H9 (cell line): ENCODE measurements around the gene ZNF385D. TPM values are rescaled to one million over a fixed set of nuclear protein-coding genes. Genes with fewer than 3 reads are reported as not detected.

ENCODE experiments used
- DNase-seq: peaks from one replicate; pipeline ENCODE4 v3.0.0-alpha.2; 2017
- H2AFZ ChIP-seq: one replicate; pipeline ENCODE4 v1.6.1; 2013; ENCODE audit warnings: mild to moderate bottlenecking, low read length, control low read depth, moderate library complexity
- H2AK5ac ChIP-seq: 2 replicates; pipeline ENCODE4 v1.6.1; 2013; ENCODE audit warnings: low read length, control low read depth, mixed read lengths; ENCODE audit not compliant: insufficient read length
- H2BK120ac ChIP-seq: one replicate; pipeline ENCODE4 v1.6.1; 2013; ENCODE audit warnings: low read depth, mild to moderate bottlenecking, low read length, control low read depth, inconsistent platforms; ENCODE audit not compliant: poor library complexity, severe bottlenecking
- H2BK12ac ChIP-seq: 2 replicates; pipeline ENCODE4 v1.6.1; 2013; ENCODE audit warnings: low read length, control low read depth, mixed read lengths, low read depth; ENCODE audit not compliant: insufficient read length
- H2BK15ac ChIP-seq: 2 replicates; pipeline ENCODE4 v1.6.1; 2013; ENCODE audit warnings: low read depth, low read length, control low read depth
- H2BK20ac ChIP-seq: one replicate; pipeline ENCODE4 v1.6.1; 2013; ENCODE audit warnings: low read depth, mild to moderate bottlenecking, low read length, control low read depth, inconsistent platforms; ENCODE audit not compliant: poor library complexity, severe bottlenecking
- H2BK5ac ChIP-seq: 2 replicates; pipeline ENCODE4 v1.6.1; 2013; ENCODE audit warnings: low read length, control low read depth, mixed read lengths; ENCODE audit not compliant: insufficient read length
- H3K14ac ChIP-seq: 2 replicates; pipeline ENCODE4 v1.6.1; 2013; ENCODE audit warnings: low read length, control low read depth; ENCODE audit not compliant: insufficient read depth
- H3K18ac ChIP-seq: 2 replicates; pipeline ENCODE4 v1.6.1; 2013; ENCODE audit warnings: low read depth, mild to moderate bottlenecking, mixed read lengths, low read length, control low read depth; ENCODE audit not compliant: insufficient read length
- H3K23ac ChIP-seq: 2 replicates; pipeline ENCODE4 v1.6.1; 2013; ENCODE audit warnings: low read length, control low read depth, mixed read lengths, low read depth; ENCODE audit not compliant: insufficient read length
- H3K23me2 ChIP-seq: 2 replicates; pipeline ENCODE4 v1.6.1; 2013; ENCODE audit warnings: low read depth, mild to moderate bottlenecking, mixed read lengths, low read length, control low read depth; ENCODE audit not compliant: insufficient read length, poor library complexity, severe bottlenecking
- H3K27ac ChIP-seq: 2 replicates; pipeline ENCODE4 v1.5.1; 2013; ENCODE audit warnings: low read length, control low read depth, mixed read lengths, low read depth; ENCODE audit not compliant: insufficient read length
- H3K27me3 ChIP-seq: 2 replicates; pipeline ENCODE4 v1.6.1; 2013; ENCODE audit warnings: low read length, control low read depth, inconsistent platforms; ENCODE audit not compliant: insufficient read depth
- H3K4ac ChIP-seq: 2 replicates; pipeline ENCODE4 v1.6.1; 2013; ENCODE audit warnings: low read depth, mild to moderate bottlenecking, control low read depth, inconsistent platforms, low read length, moderate library complexity
- H3K4me1 ChIP-seq: 2 replicates; pipeline ENCODE4 v1.6.1; 2013; ENCODE audit warnings: low read length, control low read depth, inconsistent platforms; ENCODE audit not compliant: insufficient read depth
- H3K4me2 ChIP-seq: 2 replicates; pipeline ENCODE4 v1.6.1; 2013; ENCODE audit warnings: low read length, control low read depth, mixed read lengths; ENCODE audit not compliant: insufficient read length, insufficient read depth
- H3K56ac ChIP-seq: 2 replicates; pipeline ENCODE4 v1.6.1; 2013; ENCODE audit warnings: low read depth, mild to moderate bottlenecking, mixed read lengths, low read length, control low read depth; ENCODE audit not compliant: insufficient read length
- H3K79me1 ChIP-seq: 2 replicates; pipeline ENCODE4 v1.6.1; 2013; ENCODE audit warnings: low read depth, mild to moderate bottlenecking, moderate library complexity, low read length, control low read depth, inconsistent platforms; ENCODE audit not compliant: insufficient read depth, poor library complexity, severe bottlenecking
- H3K79me2 ChIP-seq: 2 replicates; pipeline ENCODE4 v1.6.1; 2013; ENCODE audit warnings: low read length, control low read depth, inconsistent platforms; ENCODE audit not compliant: insufficient read depth
- H3K9ac ChIP-seq: 2 replicates; pipeline ENCODE4 v1.6.1; 2013; ENCODE audit warnings: low read length, control low read depth, mixed read lengths; ENCODE audit not compliant: insufficient read length; ENCODE audit errors: extremely low read depth
- H3K9me3 ChIP-seq: one replicate; pipeline ENCODE4 v1.6.1; 2013; ENCODE audit warnings: low read depth, low read length, inconsistent platforms; ENCODE audit not compliant: control insufficient read depth
- H3T11ph ChIP-seq: one replicate; pipeline ENCODE4 v1.6.1; 2013; ENCODE audit warnings: mild to moderate bottlenecking, low read length, control low read depth, inconsistent platforms
- H4K20me1 ChIP-seq: one replicate; pipeline ENCODE4 v1.6.1; 2013; ENCODE audit not compliant: control insufficient read depth, insufficient read length, insufficient read depth
- H4K5ac ChIP-seq: 2 replicates; pipeline ENCODE4 v1.6.1; 2013; ENCODE audit warnings: low read depth, mild to moderate bottlenecking, mixed read lengths, low read length, control low read depth; ENCODE audit not compliant: insufficient read length
- H4K8ac ChIP-seq: replicated peaks from 2 replicates; pipeline ENCODE4 v1.6.1; 2013; ENCODE audit warnings: low read length, control low read depth, mixed read lengths, low read depth; ENCODE audit not compliant: insufficient read length
- H4K91ac ChIP-seq: 2 replicates; pipeline ENCODE4 v1.6.1; 2013; ENCODE audit warnings: low read depth, mild to moderate bottlenecking, moderate library complexity, mixed read lengths, low read length, control low read depth; ENCODE audit not compliant: insufficient read length
- H3K27ac Mint-ChIP-seq, 3 experiments: 2 replicates in 2 of 3; 3 replicates in 1 of 3; pipeline ENCODE4 v1.8.0; 2020 to 2021; ENCODE audit warnings: mixed read lengths in 3 of 3, mild to moderate bottlenecking in 1 of 3, moderate library complexity in 1 of 3
- H3K27me3 Mint-ChIP-seq: 2 replicates; pipeline ENCODE4 v1.8.0; 2021; ENCODE audit warnings: low read depth, mild to moderate bottlenecking, moderate library complexity, mixed read lengths
- H3K36me3 Mint-ChIP-seq, 3 experiments: 2 replicates in 2 of 3; 3 replicates in 1 of 3; pipeline ENCODE4 v1.8.0; 2020 to 2021; ENCODE audit warnings: low read depth in 3 of 3, mixed read lengths in 3 of 3; ENCODE audit not compliant: insufficient read depth in 1 of 3
- H3K4me1 Mint-ChIP-seq, 2 experiments: 2 replicates each; pipeline ENCODE4 v1.8.0; 2020; ENCODE audit warnings: mixed read lengths in 2 of 2
- H3K4me3 Mint-ChIP-seq, 2 experiments: 2 replicates in 1 of 2; 3 replicates in 1 of 2; pipeline ENCODE4 v1.8.0; 2020 to 2021; ENCODE audit warnings: mild to moderate bottlenecking in 2 of 2, mixed read lengths in 2 of 2, moderate library complexity in 1 of 2
- H3K9me3 Mint-ChIP-seq, 2 experiments: 2 replicates in 1 of 2; 3 replicates in 1 of 2; pipeline ENCODE4 v1.8.0; 2020; ENCODE audit warnings: mild to moderate bottlenecking in 2 of 2, mixed read lengths in 2 of 2, moderate library complexity in 1 of 2
- WGBS: extraction: QIAGEN DNeasy Blood & Tissue Kit; methylation state at CpG from one replicate; pipeline ENCODE4 v1.1.7; 2013; ENCODE audit warnings: missing lambda C conversion rate, low lambda C conversion rate, mixed read lengths; ENCODE audit not compliant: insufficient read length; ENCODE audit errors: extremely low coverage; 5-methylcytosine and 5-hydroxymethylcytosine counted together
- total RNA-seq: library from RNA; stranded (reverse); gene quantifications from 2 replicates; pipeline ENCODE4 v1.2.1, GENCODE V29; 2021
- TF ChIP-seq, protein P1 (sequence below): fragments of 200-600 bp; sonication (generic); conservative IDR thresholded peaks from 3 replicates; pipeline ENCODE4 v1.8.0; 2021; ENCODE audit warnings: antibody characterized with exemption, mild to moderate bottlenecking

The ZNF385D gene
- total RNA-seq, 1 experiment from 2014 or later, result 1.5 TPM

DNA sequence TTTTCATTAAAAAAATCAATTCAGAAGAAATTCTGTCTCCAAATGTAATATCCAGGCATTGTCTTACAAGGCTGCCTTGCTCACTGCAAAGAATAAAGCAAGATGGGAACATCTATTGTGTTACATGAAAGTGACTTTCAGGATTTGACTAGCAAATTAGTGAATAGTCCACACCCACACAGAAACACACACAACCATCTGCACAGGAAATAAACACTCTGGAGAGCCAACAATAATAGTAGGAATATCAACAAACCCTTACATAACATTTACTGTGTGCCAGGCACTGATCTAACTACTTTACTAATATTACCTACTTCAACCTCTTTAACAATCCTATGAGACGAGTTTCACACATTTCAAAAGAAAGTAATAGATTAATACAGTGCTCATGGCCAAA lies 28.9 kb upstream of the ZNF385D start:
- no CpG with 5 or more reads among the region's 1 CpG for WGBS
- no peak overlapping the region for H3T11ph ChIP-seq
- no peaks in the 10 kb centered on the region for H3K79me1 ChIP-seq
- no peak overlapping the region for H2BK5ac ChIP-seq
- H3K4me1 ChIP-seq, result no peaks in the 10 kb centered on the region
- no peak overlapping the region for H3K4me3 Mint-ChIP-seq
- no peak overlapping the region for H2AFZ ChIP-seq
- no peaks in the 10 kb centered on the region for H3K27me3 Mint-ChIP-seq
- no peak overlapping the region for H3K23ac ChIP-seq
- H4K91ac ChIP-seq, result no peak overlapping the region
- H4K5ac ChIP-seq, result no peak overlapping the region
- H3K4ac ChIP-seq, result no peak overlapping the region
- H3K9me3 ChIP-seq, result no peaks in the 10 kb centered on the region
- no peak overlapping the region for H3K14ac ChIP-seq
- H3K36me3 Mint-ChIP-seq, result no peaks in the 10 kb centered on the region
- H4K8ac ChIP-seq, result no peak overlapping the region
- no peaks in the 10 kb centered on the region for H3K4me1 Mint-ChIP-seq
- no peak overlapping the region for H2BK20ac ChIP-seq
- H3K79me2 ChIP-seq, result no peaks in the 10 kb centered on the region
- no peaks in the 10 kb centered on the region for H3K27me3 ChIP-seq
- H3K23me2 ChIP-seq, result no peaks in the 10 kb centered on the region
- H4K20me1 ChIP-seq, result no peaks in the 10 kb centered on the region
- no peak overlapping the region for H3K9ac ChIP-seq
- DNase-seq, result no peak
- H3K27ac ChIP-seq, result no peak overlapping the region
- no peak overlapping the region for H2BK120ac ChIP-seq
- H3K27ac Mint-ChIP-seq, result no peak overlapping the region
- TF ChIP-seq, protein P1, sequence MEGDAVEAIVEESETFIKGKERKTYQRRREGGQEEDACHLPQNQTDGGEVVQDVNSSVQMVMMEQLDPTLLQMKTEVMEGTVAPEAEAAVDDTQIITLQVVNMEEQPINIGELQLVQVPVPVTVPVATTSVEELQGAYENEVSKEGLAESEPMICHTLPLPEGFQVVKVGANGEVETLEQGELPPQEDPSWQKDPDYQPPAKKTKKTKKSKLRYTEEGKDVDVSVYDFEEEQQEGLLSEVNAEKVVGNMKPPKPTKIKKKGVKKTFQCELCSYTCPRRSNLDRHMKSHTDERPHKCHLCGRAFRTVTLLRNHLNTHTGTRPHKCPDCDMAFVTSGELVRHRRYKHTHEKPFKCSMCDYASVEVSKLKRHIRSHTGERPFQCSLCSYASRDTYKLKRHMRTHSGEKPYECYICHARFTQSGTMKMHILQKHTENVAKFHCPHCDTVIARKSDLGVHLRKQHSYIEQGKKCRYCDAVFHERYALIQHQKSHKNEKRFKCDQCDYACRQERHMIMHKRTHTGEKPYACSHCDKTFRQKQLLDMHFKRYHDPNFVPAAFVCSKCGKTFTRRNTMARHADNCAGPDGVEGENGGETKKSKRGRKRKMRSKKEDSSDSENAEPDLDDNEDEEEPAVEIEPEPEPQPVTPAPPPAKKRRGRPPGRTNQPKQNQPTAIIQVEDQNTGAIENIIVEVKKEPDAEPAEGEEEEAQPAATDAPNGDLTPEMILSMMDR, result no peak
- H3K56ac ChIP-seq, result no peak overlapping the region
- no peak overlapping the region for H2BK12ac ChIP-seq
- no peak overlapping the region for H2AK5ac ChIP-seq
- no peaks in the 10 kb centered on the region for H3K9me3 Mint-ChIP-seq
- H3K4me2 ChIP-seq, result no peak overlapping the region
- H2BK15ac ChIP-seq, result no peak overlapping the region
- H3K18ac ChIP-seq, result no peak overlapping the region
